Smooth muscle cell (in vitro differentiated cells): Measurements from ENCODE around the gene LCE1C. TPM values are rescaled to one million over a fixed set of nuclear protein-coding genes. Genes with fewer than 3 reads are reported as not detected.

Source experiments
- DNase-seq: peaks from one replicate; lab custom pipeline; 2025; ENCODE audit not compliant: unreplicated experiment; lab: John Stamatoyannopoulos, UW
- H2AFZ ChIP-seq: fragments of 200-600 bp; sonication (generic); 2 replicates; pipeline ENCODE4 v1.6.0; 2016; ENCODE audit warnings: antibody characterized with exemption, low read depth, mild to moderate bottlenecking
- H3F3A ChIP-seq: fragments of 200-600 bp; sonication (generic); 2 replicates; pipeline ENCODE4 v1.6.0; 2017; ENCODE audit warnings: antibody characterized with exemption, low read depth
- H3K27ac ChIP-seq: fragments of 200-600 bp; sonication (generic); 2 replicates; pipeline ENCODE4 v1.5.1; 2016; ENCODE audit warnings: low read depth, mild to moderate bottlenecking
- H3K27me3 ChIP-seq: fragments of 200-600 bp; sonication (generic); 2 replicates; pipeline ENCODE4 v1.6.1; 2016; ENCODE audit warnings: low read depth, mild to moderate bottlenecking
- H3K36me3 ChIP-seq: fragments of 200-600 bp; sonication (generic); 2 replicates; pipeline ENCODE4 v1.5.1; 2016; ENCODE audit warnings: low read depth
- H3K4me1 ChIP-seq: fragments of 200-600 bp; sonication (generic); 2 replicates; pipeline ENCODE4 v1.5.1; 2016; ENCODE audit warnings: low read depth
- H3K4me2 ChIP-seq: fragments of 200-600 bp; sonication (generic); 2 replicates; pipeline ENCODE4 v1.6.0; 2016; ENCODE audit warnings: mild to moderate bottlenecking
- H3K4me3 ChIP-seq: fragments of 200-600 bp; sonication (generic); 2 replicates; pipeline ENCODE4 v1.5.1; 2016; ENCODE audit warnings: mild to moderate bottlenecking
- H3K79me2 ChIP-seq: fragments of 200-600 bp; sonication (generic); 2 replicates; pipeline ENCODE4 v1.6.0; 2016; ENCODE audit warnings: low read depth, mild to moderate bottlenecking
- H3K9ac ChIP-seq: fragments of 200-600 bp; sonication (generic); 2 replicates; pipeline ENCODE4 v1.6.0; 2016; ENCODE audit warnings: low read depth
- H3K9me3 ChIP-seq: fragments of 200-600 bp; sonication (generic); replicated peaks from 2 replicates; pipeline ENCODE4 v1.5.1; 2016; ENCODE audit warnings: low read depth
- H4K20me1 ChIP-seq: fragments of 200-600 bp; sonication (generic); 2 replicates; pipeline ENCODE4 v1.6.0; 2016; ENCODE audit warnings: low read depth
- CTCF ChIP-seq: fragments of 200-600 bp; sonication (generic); IDR thresholded peaks from 2 replicates; pipeline ENCODE4 v1.5.1; 2017; ENCODE audit warnings: borderline replicate concordance, mild to moderate bottlenecking, antibody characterized with exemption; ENCODE audit not compliant: insufficient read depth, poor library complexity, severe bottlenecking
- WGBS: methylation state at CpG from one replicate; pipeline ENCODE4 v1.1.7; 2016; ENCODE audit warnings: low lambda C conversion rate; 5-methylcytosine and 5-hydroxymethylcytosine counted together
- polyA plus RNA-seq: library from polyadenylated mRNA; unstranded; fragments of >200 nt; fragmentation: Nextera tagmentation; extraction: Ambion mirVana; gene quantifications from 2 replicates; pipeline ENCODE4 v1.2.1, GENCODE V29; 2016
- total RNA-seq: library from RNA; depleted of rRNA; stranded (reverse); fragments of >200 nt; gene quantifications from 2 replicates; pipeline ENCODE4 v1.2.3, GENCODE V29; 2014

LCE1C gene
- total and polyA plus RNA-seq, 2 experiments from 2014 or later = not detected

- Histone ChIP-seq H3K4me3 (no peak overlapping the region), H3K27ac (no peak overlapping the region), H3K36me3 (no peaks in the 10 kb centered on the region), H3K4me1 (no peaks in the 10 kb centered on the region), H3K79me2 (no peaks in the 10 kb centered on the region), H3K9ac (no peak overlapping the region), H3K27me3 (no peaks in the 10 kb centered on the region), H4K20me1 (no peaks in the 10 kb centered on the region), H3K9me3 (peaks cover 4% of the 10 kb centered on the region), H3K4me2 (no peak overlapping the region), H2AFZ (no peak overlapping the region), H3F3A (no peaks in the 10 kb centered on the region)
- DNase-seq = no peak
- TF ChIP-seq CTCF = no peak
- 43% methylated on average over 8 of the region's 8 CpGs for WGBS
Observed at GRCh38 chr1:152768847-152769533, 37.5 kb downstream of the LCE1C start.

GRCh38 chr1:152761609-152762213 is 44.7 kb downstream of the LCE1C start:
- Histone ChIP-seq H3K79me2 (no peaks in the 10 kb centered on the region), H3K27ac (no peak overlapping the region), H3K27me3 (no peaks in the 10 kb centered on the region), H3K4me3 (no peak overlapping the region), H2AFZ (no peak overlapping the region), H3K36me3 (no peaks in the 10 kb centered on the region), H3F3A (no peaks in the 10 kb centered on the region), H3K9me3 (no peaks in the 10 kb centered on the region), H3K4me2 (no peak overlapping the region), H3K4me1 (no peaks in the 10 kb centered on the region), H4K20me1 (no peaks in the 10 kb centered on the region), H3K9ac (no peak overlapping the region)
- no peak for TF ChIP-seq CTCF
- DNase-seq = no peak
- WGBS = 84% methylated on average over 3 of the region's 3 CpGs

- Histone ChIP-seq H3F3A (no peaks in the 10 kb centered on the region), H4K20me1 (no peaks in the 10 kb centered on the region), H3K36me3 (no peaks in the 10 kb centered on the region), H2AFZ (no peak overlapping the region), H3K79me2 (no peaks in the 10 kb centered on the region), H3K4me3 (no peak overlapping the region), H3K9ac (no peak overlapping the region), H3K4me1 (no peaks in the 10 kb centered on the region), H3K27me3 (no peaks in the 10 kb centered on the region), H3K27ac (no peak overlapping the region), H3K9me3 (no peaks in the 10 kb centered on the region), H3K4me2 (no peak overlapping the region)
- 91% methylated on average over 31 of the region's 31 CpGs for WGBS
- TF ChIP-seq CTCF = no peak
- no peak for DNase-seq
Observed at GRCh38 chr1:152760551-152761190, 45.8 kb downstream of the LCE1C start.
